Stimulated activated naive CD8-positive, alpha-beta T cell treated with anti-CD3 and anti-CD28 coated beads, Interleukin-15, Interleukin-2, amounts not matched to agents 100 U/mL and 50 U/mL, for 24 hours (primary cell): ENCODE measurements around the gene HSPB6.
A peak's percentile ranks its signal among the peaks of the same experiment; 100 is the strongest.
"Not testable (repeated sequence)": the region's sequence is repeated elsewhere in the genome, so short reads cannot be mapped to it uniquely, and the experiment has no call there.

ENCODE experiments used
- ATAC-seq: fragments of 150-1000 bp; cut with Tn5 transposase; one replicate; pipeline ENCODE4 v1.10.0; 2021
- DNase-seq: peaks from one replicate; pipeline ENCODE4 v3.0.0; 2021

The HSPB6 gene

GRCh38 chr19:35731779-35732405 is 24.9 kb downstream of the HSPB6 start:
- no peak for ATAC-seq

GRCh38 chr19:35731353-35731752 is 25.5 kb downstream of the HSPB6 start:
- no peak for ATAC-seq
- DNase-seq, result no peak

More at GRCh38 chr19:35731779-35732405, 24.9 kb downstream of the HSPB6 start:
- no peak for DNase-seq

GRCh38 chr19:35730326-35730725 is 26.5 kb downstream of the HSPB6 start:
- ATAC-seq, result no peak
- no peak for DNase-seq

GRCh38 chr19:35729763-35730162 is 27.1 kb downstream of the HSPB6 start:
- ATAC-seq (no peak), DNase-seq (no peak)

GRCh38 chr19:35729021-35729420 is 27.8 kb downstream of the HSPB6 start:
- ATAC-seq (no peak), DNase-seq (no peak)

GRCh38 chr19:35727956-35728706 is 28.7 kb downstream of the HSPB6 start:
- DNase-seq, result no peak
- ATAC-seq, result no peak

- DNase-seq (no peak), ATAC-seq (no peak)
These were observed 29.5 kb downstream of the HSPB6 start for GRCh38 chr19:35727053-35727955.

- ATAC-seq, result no peak
- DNase-seq, result no peak
These were observed 31.5 kb downstream of the HSPB6 start for GRCh38 chr19:35725216-35725861.

GRCh38 chr19:35724560-35724959 is 32.3 kb downstream of the HSPB6 start:
- ATAC-seq (no peak), DNase-seq (no peak)

GRCh38 chr19:35724132-35724531 is 32.7 kb downstream of the HSPB6 start:
- DNase-seq, ATAC-seq: not testable (repeated sequence)

- DNase-seq (no peak), ATAC-seq (no peak)
These were observed 33.2 kb downstream of the HSPB6 start for GRCh38 chr19:35723671-35724070.

GRCh38 chr19:35722897-35723296 is 33.9 kb downstream of the HSPB6 start:
- no peak for DNase-seq
- ATAC-seq, result no peak

- no peak for ATAC-seq
- no peak for DNase-seq
These were observed 34.4 kb downstream of the HSPB6 start for GRCh38 chr19:35722461-35722860.

GRCh38 chr19:35721374-35721773 is 35.5 kb downstream of the HSPB6 start:
- no peak for DNase-seq
- ATAC-seq, result no peak

GRCh38 chr19:35720648-35721047 is 36.2 kb downstream of the HSPB6 start:
- no peak for ATAC-seq
- DNase-seq, result no peak

- DNase-seq, result no peak
- ATAC-seq, result no peak
These were observed 36.7 kb downstream of the HSPB6 start for GRCh38 chr19:35720163-35720524.

- DNase-seq (no peak), ATAC-seq (no peak)
These were observed 37.2 kb downstream of the HSPB6 start for GRCh38 chr19:35719402-35720162.

- peak; percentile 5 for ATAC-seq
- peak; percentile 76 for DNase-seq
These were observed 38.3 kb downstream of the HSPB6 start for GRCh38 chr19:35718345-35719041.

- peak; percentile 6 for ATAC-seq
- peak; percentile 95 for DNase-seq
These were observed 39.0 kb downstream of the HSPB6 start, which contains the start of gene KMT2B for GRCh38 chr19:35717665-35718344. Gene KMT2B (plus strand): TSS chr19:35718003. CDS start chr19:35718019, 16 bp downstream.
